ENCODE measurements around the gene TTC17.

DNA sequence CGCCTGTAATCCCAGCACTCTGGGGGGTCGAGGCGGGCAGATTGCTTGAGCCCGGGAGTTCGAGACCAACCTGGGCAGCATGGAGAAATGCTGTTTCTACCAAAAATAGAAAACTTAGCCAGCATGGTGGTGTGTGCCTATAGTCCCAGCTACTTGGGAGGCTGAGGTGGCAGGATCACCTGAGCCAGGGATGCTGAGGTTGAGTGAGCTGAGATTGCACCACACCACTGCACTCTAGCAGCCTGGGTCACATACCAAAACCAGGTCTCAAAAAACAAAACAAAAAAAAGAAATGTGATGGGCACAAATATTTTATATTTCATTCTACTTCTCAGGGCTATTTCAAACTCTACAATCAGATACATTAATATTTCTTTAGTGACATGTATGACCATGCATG, 25.7 kb downstream of the TTC17 start:
- no peak for TF ChIP-seq EZH2 (IDR thresholded peaks at IDR 0.05; ENCODE audit: insufficient read depth, low read length)
- TF ChIP-seq, protein P1, sequence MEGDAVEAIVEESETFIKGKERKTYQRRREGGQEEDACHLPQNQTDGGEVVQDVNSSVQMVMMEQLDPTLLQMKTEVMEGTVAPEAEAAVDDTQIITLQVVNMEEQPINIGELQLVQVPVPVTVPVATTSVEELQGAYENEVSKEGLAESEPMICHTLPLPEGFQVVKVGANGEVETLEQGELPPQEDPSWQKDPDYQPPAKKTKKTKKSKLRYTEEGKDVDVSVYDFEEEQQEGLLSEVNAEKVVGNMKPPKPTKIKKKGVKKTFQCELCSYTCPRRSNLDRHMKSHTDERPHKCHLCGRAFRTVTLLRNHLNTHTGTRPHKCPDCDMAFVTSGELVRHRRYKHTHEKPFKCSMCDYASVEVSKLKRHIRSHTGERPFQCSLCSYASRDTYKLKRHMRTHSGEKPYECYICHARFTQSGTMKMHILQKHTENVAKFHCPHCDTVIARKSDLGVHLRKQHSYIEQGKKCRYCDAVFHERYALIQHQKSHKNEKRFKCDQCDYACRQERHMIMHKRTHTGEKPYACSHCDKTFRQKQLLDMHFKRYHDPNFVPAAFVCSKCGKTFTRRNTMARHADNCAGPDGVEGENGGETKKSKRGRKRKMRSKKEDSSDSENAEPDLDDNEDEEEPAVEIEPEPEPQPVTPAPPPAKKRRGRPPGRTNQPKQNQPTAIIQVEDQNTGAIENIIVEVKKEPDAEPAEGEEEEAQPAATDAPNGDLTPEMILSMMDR (IDR thresholded peaks at IDR 0.05; ENCODE audit: insufficient read depth, low read depth, low read length) = no peak

Measured in astrocyte (in vitro differentiated cells and primary cell).